ENCODE measurements around the gene OSBP.

DNA sequence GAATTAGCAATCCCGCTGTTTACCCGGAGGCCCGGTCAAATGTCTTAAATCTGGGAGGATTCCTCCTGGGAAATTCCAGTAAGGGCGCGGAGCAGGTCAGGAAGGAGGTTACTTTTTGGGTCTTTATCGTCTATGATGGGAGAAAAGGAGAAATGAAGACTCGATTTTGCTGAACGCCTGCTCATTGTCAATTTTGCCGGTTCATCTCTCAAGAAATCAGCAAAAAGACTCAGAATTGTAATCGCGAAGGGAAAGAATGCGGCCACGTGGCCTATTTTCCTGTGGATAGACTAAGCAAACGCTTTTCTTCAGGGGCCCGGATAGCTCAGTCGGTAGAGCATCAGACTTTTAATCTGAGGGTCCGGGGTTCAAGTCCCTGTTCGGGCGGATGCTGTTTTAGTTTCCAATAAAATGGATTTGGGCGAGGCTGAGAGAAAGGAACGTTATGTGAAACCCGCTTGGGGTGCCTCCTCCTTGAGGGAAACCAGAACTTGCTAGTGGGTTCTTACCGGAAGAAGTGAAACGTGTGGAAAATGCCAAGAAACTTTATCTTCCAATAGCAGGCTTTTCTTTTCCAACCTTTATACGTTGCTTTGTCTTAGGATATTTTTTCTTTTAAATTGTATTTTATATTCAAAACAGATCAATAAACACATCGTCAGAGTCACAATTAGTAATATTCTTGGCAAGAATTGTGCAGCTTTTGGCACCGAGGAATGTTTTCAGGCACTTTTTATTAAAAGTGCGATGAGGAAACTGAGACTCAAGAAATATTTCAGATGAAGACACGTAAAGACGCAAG is 59.3 kb downstream of the OSBP start:
- TF ChIP-seq, protein P1, sequence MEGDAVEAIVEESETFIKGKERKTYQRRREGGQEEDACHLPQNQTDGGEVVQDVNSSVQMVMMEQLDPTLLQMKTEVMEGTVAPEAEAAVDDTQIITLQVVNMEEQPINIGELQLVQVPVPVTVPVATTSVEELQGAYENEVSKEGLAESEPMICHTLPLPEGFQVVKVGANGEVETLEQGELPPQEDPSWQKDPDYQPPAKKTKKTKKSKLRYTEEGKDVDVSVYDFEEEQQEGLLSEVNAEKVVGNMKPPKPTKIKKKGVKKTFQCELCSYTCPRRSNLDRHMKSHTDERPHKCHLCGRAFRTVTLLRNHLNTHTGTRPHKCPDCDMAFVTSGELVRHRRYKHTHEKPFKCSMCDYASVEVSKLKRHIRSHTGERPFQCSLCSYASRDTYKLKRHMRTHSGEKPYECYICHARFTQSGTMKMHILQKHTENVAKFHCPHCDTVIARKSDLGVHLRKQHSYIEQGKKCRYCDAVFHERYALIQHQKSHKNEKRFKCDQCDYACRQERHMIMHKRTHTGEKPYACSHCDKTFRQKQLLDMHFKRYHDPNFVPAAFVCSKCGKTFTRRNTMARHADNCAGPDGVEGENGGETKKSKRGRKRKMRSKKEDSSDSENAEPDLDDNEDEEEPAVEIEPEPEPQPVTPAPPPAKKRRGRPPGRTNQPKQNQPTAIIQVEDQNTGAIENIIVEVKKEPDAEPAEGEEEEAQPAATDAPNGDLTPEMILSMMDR (IDR thresholded peaks at IDR 0.05; ENCODE audit: low read depth, low read length) = no peak
- no peak for TF ChIP-seq EZH2phosphoT487 (IDR thresholded peaks at IDR 0.05; ENCODE audit: low read depth)

All from OCI-LY3 (cell line).